Liver (tissue), 9 donors: Measurements from ENCODE around the gene DPYD. TPM values are rescaled to one million over a fixed set of nuclear protein-coding genes. Genes with fewer than 3 reads are reported as not detected.

Experiments
- DNase-seq: peaks from one replicate; pipeline ENCODE4 v3.0.0-alpha.2; 2017; ENCODE audit warnings: low spot score
- H3K27ac ChIP-seq, 2 donors: one replicate each; pipeline ENCODE4 v1.7.0; 2013; ENCODE audit warnings: inconsistent platforms in 2 of 2, low read length in 2 of 2, control low read depth in 1 of 2, low read depth in 1 of 2, mild to moderate bottlenecking in 1 of 2
- H3K27me3 ChIP-seq, 4 donors: one replicate each; pipeline versions ENCODE4 v1.6.1 to v1.7.0; 2013; ENCODE audit warnings: low read length in 3 of 4, inconsistent platforms in 1 of 4, mild to moderate bottlenecking in 1 of 4, moderate library complexity in 1 of 4; ENCODE audit not compliant: control insufficient read depth in 4 of 4, insufficient read depth in 4 of 4
- H3K36me3 ChIP-seq, 4 donors: one replicate each; pipeline versions ENCODE4 v1.6.1 to v1.7.0; 2013; ENCODE audit warnings: low read length in 3 of 4, mild to moderate bottlenecking in 3 of 4, low read depth in 1 of 4, moderate library complexity in 1 of 4; ENCODE audit not compliant: control insufficient read depth in 4 of 4, insufficient read depth in 3 of 4
- H3K4me1 ChIP-seq, 4 donors: one replicate each; pipeline versions ENCODE4 v1.6.1 to v1.7.0; 2013; ENCODE audit warnings: low read length in 3 of 4, mild to moderate bottlenecking in 3 of 4, moderate library complexity in 1 of 4; ENCODE audit not compliant: control insufficient read depth in 4 of 4, insufficient read depth in 4 of 4
- H3K4me3 ChIP-seq, 3 donors: one replicate each; pipeline versions ENCODE4 v1.6.1 to v1.7.0; 2013; ENCODE audit warnings: low read length in 3 of 3, control low read depth in 1 of 3, low read depth in 1 of 3, mild to moderate bottlenecking in 1 of 3
- H3K9ac ChIP-seq, 2 donors: one replicate each; pipeline ENCODE4 v1.7.0; 2013; ENCODE audit warnings: low read length in 2 of 2, mild to moderate bottlenecking in 2 of 2, moderate library complexity in 2 of 2, control low read depth in 1 of 2, low read depth in 1 of 2
- H3K9me3 ChIP-seq, 4 donors: one replicate each; pipeline versions ENCODE4 v1.6.1 to v1.7.0; 2013; ENCODE audit warnings: low read length in 3 of 4; ENCODE audit not compliant: control insufficient read depth in 4 of 4
- ATF3 ChIP-seq: IDR thresholded peaks from 2 replicates; pipeline ENCODE4 v1.6.1; 2016; ENCODE audit warnings: antibody characterized with exemption
- CTCF ChIP-seq: fragments of 150-350 bp; IDR thresholded peaks from 2 replicates; pipeline ENCODE4 v1.5.1; 2017; ENCODE audit warnings: improper control_type of control experiment, low read depth, low read length; ENCODE audit not compliant: missing input control
- EGR1 ChIP-seq, 2 donors: IDR thresholded peaks; 2 replicates each; pipeline ENCODE4 v1.6.1; 2016 to 2018; ENCODE audit warnings: antibody characterized with exemption in 2 of 2, low read depth in 2 of 2
- FOXA1 ChIP-seq: IDR thresholded peaks from 2 replicates; pipeline ENCODE4 v1.6.1; 2016; ENCODE audit warnings: antibody characterized with exemption
- FOXA2 ChIP-seq: IDR thresholded peaks from 2 replicates; pipeline ENCODE4 v1.6.1; 2016; ENCODE audit warnings: antibody characterized with exemption
- GABPA ChIP-seq, 2 donors: IDR thresholded peaks in 1 of 2; conservative IDR thresholded peaks in 1 of 2; 2 replicates each; pipeline ENCODE4 v1.6.1; 2016; ENCODE audit warnings: antibody characterized with exemption in 2 of 2, mild to moderate bottlenecking in 1 of 2, moderate library complexity in 1 of 2
- HNF4A ChIP-seq, 2 donors: conservative IDR thresholded peaks; 2 replicates each; pipeline ENCODE4 v1.6.1; 2016; ENCODE audit warnings: antibody characterized with exemption in 2 of 2, mild to moderate bottlenecking in 2 of 2
- HNF4G ChIP-seq: IDR thresholded peaks from 2 replicates; pipeline ENCODE4 v1.6.1; 2016; ENCODE audit warnings: antibody characterized with exemption
- JUND ChIP-seq, 2 donors: IDR thresholded peaks; 2 replicates each; pipeline ENCODE4 v1.6.1; 2016; ENCODE audit warnings: antibody characterized with exemption in 2 of 2
- MAX ChIP-seq: IDR thresholded peaks from 2 replicates; pipeline ENCODE4 v1.6.1; 2016; ENCODE audit warnings: antibody characterized with exemption
- RAD21 ChIP-seq, 2 donors: IDR thresholded peaks; 2 replicates each; pipeline ENCODE4 v1.6.1; 2016; ENCODE audit warnings: antibody characterized with exemption in 2 of 2, mild to moderate bottlenecking in 2 of 2
- REST ChIP-seq: IDR thresholded peaks from 2 replicates; pipeline ENCODE4 v1.6.1; 2016; ENCODE audit warnings: antibody characterized with exemption, mild to moderate bottlenecking
- RXRA ChIP-seq, 2 donors: IDR thresholded peaks; 2 replicates each; pipeline ENCODE4 v1.6.1; 2017 to 2018; ENCODE audit warnings: antibody characterized with exemption in 2 of 2, mild to moderate bottlenecking in 1 of 2
- SP1 ChIP-seq: IDR thresholded peaks from 2 replicates; pipeline ENCODE4 v1.6.1; 2018; ENCODE audit warnings: antibody characterized with exemption, mild to moderate bottlenecking
- TAF1 ChIP-seq: conservative IDR thresholded peaks from 2 replicates; pipeline ENCODE4 v1.6.1; 2016; ENCODE audit warnings: antibody characterized with exemption, mild to moderate bottlenecking
- ZBTB33 ChIP-seq: IDR thresholded peaks from 2 replicates; pipeline ENCODE4 v1.6.1; 2016; ENCODE audit warnings: antibody characterized with exemption
- WGBS: extraction: QIAGEN DNeasy Blood & Tissue Kit; methylation state at CpG from one replicate; pipeline ENCODE4 v1.1.7; 2013; 5-methylcytosine and 5-hydroxymethylcytosine counted together
- polyA plus RNA-seq, 2 donors: library from polyadenylated mRNA; stranded (reverse) in 1 of 2; unstranded in 1 of 2; fragments of 200-250 nt in 1 of 2; fragments of >200 nt in 1 of 2; fragmentation: Nextera tagmentation in 1 of 2; extraction: Ambion mirVana in 1 of 2; gene quantifications; one replicate each; pipeline versions ENCODE4 v1.2.1 to v1.2.3, GENCODE V29; 2013 to 2015
- total RNA-seq, 2 donors: library from RNA; depleted of rRNA; stranded (reverse); fragments of >200 nt; gene quantifications; one replicate each; pipeline ENCODE4 v1.2.3, GENCODE V29; 2014
- donor health status: healthy.
- donor health status: healthy.
- donor health status: healthy.
- donor health status: healthy.
- donor health status: healthy.

Gene DPYD
- total and polyA plus RNA-seq, 4 donors: 16.2 to 142 (median 47.0) TPM

- H3K27me3 ChIP-seq: no peaks in the 10 kb centered on the region
- WGBS: 93% methylated on average over 4 of the region's 4 CpGs
- TF ChIP-seq CTCF (no peak), FOXA2 (no peak), FOXA1 (no peak), RXRA (IDR thresholded peaks at IDR 0.05) (no peak), SP1 (no peak), HNF4A (conservative IDR thresholded peaks at IDR 0.05) (no peak), RAD21 (IDR thresholded peaks at IDR 0.05) (no peak), MAX (no peak), JUND (IDR thresholded peaks at IDR 0.05) (no peak), HNF4G (no peak), REST (no peak), ZBTB33 (no peak), GABPA (IDR thresholded peaks at IDR 0.05 in 1 of 2, conservative IDR thresholded peaks at IDR 0.05 in 1 of 2) (no peak), TAF1 (no peak), ATF3 (no peak), EGR1 (IDR thresholded peaks at IDR 0.05; ENCODE audit: low read depth in 2 of 2) (no peak)
Measured at GRCh38 chr1:97649591-97649990, 271.2 kb downstream of the DPYD start.

GRCh38 chr1:97647776-97648175 is 273.1 kb downstream of the DPYD start:
- Histone ChIP-seq H3K9ac (no peak overlapping the region), H3K36me3 (peaks cover 0 to 7% (median 2%) of the 10 kb centered on the region in 4 donors), H3K4me1 (no peaks in the 10 kb centered on the region), H3K9me3 (peaks cover 0 to 4% (median 3%) of the 10 kb centered on the region in 4 donors), H3K27me3 (no peaks in the 10 kb centered on the region), H3K4me3 (no peak overlapping the region), H3K27ac (no peak overlapping the region)
- TF ChIP-seq GABPA (IDR thresholded peaks at IDR 0.05 in 1 of 2, conservative IDR thresholded peaks at IDR 0.05 in 1 of 2) (no peak), RAD21 (IDR thresholded peaks at IDR 0.05) (no peak), TAF1 (no peak), JUND (IDR thresholded peaks at IDR 0.05) (no peak), FOXA1 (no peak), SP1 (no peak), HNF4G (no peak), HNF4A (conservative IDR thresholded peaks at IDR 0.05) (no peak), FOXA2 (no peak)
- no peak for DNase-seq

More at GRCh38 chr1:97649591-97649990, 271.2 kb downstream of the DPYD start:
- no peak for DNase-seq
- no peak overlapping the region for H3K9ac ChIP-seq
- peaks cover 0 to 4% (median 3%) of the 10 kb centered on the region in 4 donors for H3K9me3 ChIP-seq
- H3K4me3 ChIP-seq: no peak overlapping the region
- H3K4me1 ChIP-seq: no peaks in the 10 kb centered on the region
- H3K36me3 ChIP-seq: peaks cover 0 to 7% (median 2%) of the 10 kb centered on the region in 4 donors
- no peak overlapping the region for H3K27ac ChIP-seq
